ENCODE results near the gene DAND5.

DAND5 gene

DNA sequence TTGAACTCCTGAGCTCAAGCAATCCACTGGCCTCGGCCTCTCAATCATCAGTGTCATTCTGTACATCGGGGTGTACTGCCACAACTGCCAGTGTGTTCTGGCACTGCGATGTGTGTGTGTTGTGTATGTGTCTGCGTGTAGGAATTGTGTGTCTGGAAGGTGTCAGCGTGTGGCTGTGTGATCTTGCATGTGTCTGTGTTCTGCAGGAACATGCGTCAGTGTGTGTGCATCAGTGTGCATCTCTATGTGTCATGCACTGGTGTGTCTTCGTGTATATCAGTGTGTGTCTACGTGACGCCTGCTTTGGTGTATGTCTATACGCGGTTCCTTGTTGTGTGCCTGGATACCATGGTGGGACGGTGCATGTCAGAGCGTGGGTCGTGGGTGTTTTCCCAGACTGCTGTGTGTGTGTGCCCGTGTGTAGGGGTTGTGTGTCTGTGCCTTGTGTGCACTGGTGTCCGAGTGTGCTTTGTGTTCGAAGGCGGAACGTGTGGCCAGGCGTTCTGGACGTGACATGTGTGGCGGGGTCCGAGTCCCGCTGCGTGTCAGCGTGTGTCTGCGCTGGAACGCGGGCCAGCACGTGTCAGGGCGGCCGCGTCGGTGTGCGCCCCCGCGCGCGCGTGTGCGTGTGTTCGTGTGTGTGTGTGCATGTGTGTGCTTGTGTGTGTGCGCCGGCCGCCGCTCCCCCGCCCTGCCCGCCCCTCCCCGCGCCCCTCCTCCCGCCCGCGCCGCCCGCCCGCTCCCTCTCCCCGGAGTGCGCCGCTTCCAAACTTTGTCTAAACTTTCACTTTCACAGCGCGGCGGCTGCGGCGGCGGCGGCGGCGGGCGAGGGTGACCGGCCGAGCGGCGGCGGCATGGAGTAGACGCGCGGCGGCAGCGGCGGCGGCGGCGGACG, 25.6 kb downstream of the DAND5 start, which contains the start of gene NFIX:
TSS of gene NFIX (plus strand) at position 775 of the 895 bp plus-strand sequence. CDS start 363 bp downstream, outside the sequence.
- peak; percentile 52 for DNase-seq (ENCODE audit: low spot score)

GRCh38 chr19:12995596-12996405, 26.4 kb downstream of the DAND5 start:
- no peak for DNase-seq (ENCODE audit: low spot score)

GRCh38 chr19:12996406-12997094, 27.2 kb downstream of the DAND5 start:
- DNase-seq (ENCODE audit: low spot score): no peak

GRCh38 chr19:12997179-12997966, 28.0 kb downstream of the DAND5 start:
- no peak for DNase-seq (ENCODE audit: low spot score)

DNA sequence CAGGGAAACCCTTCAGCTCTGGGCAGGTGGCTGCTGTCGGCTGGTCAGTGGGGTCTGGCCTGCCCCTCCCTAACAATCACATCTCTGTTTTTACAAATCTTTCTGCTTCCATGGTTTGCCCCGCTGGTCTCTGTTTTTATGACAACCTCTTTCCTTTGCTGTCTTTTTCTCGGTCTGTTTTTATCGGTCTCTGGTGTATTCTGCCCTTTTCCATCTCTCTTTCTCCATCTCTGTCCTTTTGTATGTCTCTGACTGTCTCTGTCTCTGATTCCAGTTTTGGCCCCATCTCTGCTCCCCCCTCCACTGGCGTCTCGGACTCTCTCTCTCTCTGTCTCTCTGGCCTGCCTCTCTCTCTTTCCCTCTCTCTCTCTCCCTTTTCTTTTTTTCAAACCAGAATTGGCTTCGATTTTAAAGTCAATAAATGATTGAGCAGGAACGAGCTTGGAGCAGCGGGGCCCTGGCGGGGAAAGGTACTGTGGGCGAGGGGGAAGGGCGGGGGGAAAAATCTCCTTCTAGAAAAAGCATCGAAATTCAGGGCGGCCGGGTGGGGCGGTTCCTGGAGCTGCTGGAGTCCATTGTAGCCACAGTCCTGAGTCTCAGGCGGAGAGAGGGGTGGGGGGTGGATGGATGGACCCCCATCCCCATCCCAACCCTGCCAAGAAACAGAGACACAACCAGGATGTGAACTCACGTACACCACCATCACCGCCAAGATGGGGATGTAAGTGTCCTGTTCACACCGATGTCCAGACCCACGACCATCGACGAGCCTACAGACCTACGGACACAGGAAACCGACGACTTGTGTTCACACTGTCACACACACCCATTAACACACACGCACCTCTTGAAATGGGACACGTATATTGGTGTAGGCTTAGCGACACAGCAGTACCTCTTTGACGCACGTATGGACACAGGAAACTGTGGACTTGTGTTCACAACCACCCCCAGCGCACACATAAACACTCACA, 28.9 kb downstream of the DAND5 start:
- DNase-seq (ENCODE audit: low spot score): no peak

GRCh38 chr19:13001166-13001501, 31.8 kb downstream of the DAND5 start:
- DNase-seq (ENCODE audit: low spot score): no peak

DNA sequence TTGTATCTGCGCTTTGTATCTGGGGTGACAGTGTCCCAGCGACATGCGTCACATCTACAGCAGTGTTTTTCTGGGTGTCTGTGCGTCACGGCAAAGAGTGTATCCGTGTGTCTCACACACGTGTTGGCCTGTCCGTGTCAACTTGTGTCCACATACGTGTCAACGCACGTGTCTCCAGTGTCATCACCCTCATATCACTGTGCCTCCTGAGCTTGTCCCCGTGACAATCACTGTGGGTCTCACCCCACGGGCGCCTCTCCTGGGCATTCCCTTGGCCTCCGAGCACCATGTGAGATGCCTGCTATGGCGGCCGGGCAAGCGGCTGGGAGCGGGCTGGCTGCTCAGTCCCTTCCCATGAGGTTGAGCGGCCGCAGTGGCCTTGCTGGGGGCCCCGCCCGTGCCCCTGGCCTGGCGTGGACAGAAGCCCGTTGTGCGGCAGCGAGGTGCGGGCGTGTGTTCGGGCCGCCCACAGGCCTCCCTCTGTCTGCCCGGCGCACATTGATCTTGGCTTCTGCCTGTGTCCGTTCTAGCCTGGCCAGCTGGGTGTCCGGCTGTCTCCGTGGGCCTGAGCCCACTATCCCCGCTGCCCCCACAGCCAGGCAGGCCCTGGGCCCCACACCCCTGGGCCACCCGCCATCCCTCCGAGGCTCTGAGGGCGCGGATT, 32.3 kb downstream of the DAND5 start:
- DNase-seq (ENCODE audit: low spot score): no peak

DNA sequence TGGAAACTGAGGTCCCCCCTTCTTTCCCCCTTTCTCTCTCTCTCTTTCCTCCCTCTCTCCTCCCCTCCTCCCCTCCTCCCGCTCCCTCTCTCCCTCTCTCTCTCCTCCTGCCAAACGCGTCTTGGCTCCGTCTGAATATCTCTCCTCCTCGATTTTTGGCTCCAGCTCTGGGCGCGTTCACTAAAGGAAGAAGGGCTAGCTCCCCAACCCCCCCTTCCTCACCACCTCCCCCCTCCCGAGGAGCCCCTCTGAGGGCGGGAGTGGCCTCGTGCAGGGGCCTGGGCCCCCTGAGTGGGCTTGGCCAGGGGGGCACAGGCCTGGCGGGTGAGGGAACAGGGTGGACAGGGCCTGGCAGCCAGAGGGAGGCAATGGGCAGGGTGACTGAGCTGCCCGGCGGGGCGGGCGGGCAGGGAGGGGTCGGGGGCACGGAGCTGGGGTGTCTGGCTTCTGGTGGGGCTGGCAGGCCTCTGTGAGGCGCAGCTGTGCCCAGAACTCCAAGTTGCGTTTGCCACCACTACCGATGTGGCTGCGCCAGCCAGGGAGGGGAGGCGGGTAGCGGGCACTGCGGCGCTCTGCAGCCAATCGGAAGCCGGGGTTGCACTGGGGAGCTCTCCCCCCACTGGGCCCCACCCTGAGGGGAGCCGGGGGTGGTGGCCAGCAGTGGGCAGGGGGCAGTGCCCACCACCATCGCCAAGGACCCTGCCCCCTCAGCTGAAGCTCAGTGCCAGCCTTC, 33.0 kb downstream of the DAND5 start:
- DNase-seq (ENCODE audit: low spot score): no peak

DNA sequence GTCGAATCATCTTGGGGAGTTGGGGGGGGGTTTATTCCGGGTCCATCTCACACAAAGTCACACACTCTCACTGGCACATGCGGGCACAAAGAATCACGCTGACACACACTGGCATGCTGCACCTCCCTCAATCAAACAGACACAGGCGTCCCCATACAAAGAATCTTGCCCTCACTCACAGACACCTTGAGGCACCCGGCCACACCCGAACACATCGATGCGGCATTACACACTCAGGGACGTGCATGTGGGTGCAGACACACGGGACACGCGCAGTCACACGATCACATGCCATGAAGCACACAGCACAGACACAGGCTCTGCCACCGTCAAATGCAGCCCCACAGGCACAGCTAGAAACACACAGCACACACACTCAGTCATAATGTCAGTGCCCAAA, 33.7 kb downstream of the DAND5 start:
- DNase-seq (ENCODE audit: low spot score): no peak

DNA sequence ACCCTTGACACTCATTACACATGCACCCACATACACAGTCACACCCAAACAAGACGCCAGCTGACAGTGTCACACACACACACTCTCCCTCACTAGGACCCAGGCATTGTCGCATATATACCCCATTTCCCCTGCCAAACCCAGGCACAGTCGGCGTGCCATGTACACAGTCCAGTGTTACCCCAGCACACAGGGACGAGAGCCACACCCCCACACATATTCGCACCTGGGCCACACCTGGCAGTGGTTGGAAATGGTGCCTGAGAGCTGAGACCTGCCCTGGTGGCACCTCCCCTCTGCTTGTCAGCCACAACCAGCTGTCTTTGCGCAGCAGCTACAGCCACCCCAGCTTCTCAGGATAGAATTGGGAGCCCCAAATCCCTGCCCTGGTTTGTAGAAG, 34.9 kb downstream of the DAND5 start:
- no peak for DNase-seq (ENCODE audit: low spot score)

DNA sequence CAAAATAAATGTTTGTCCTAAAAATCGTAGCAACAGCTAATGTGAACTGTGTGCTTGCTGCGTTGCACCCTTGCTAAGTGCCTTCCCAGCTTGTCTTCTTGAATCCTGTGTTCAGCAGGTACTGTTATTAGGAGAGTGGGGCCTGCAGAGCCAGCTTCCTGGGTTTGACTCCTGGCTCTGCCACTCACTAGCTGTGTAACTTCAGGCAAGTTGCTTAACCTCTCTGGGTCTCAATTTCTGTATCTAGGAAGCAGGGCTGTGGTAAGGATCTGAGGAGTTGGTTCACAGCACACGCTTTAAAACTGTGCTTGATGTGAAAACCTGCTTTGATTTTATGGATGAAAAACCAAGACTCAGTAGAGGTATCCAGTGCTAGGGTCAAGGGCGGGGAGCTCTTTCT, 35.9 kb downstream of the DAND5 start:
- DNase-seq (ENCODE audit: low spot score): no peak

- no peak for DNase-seq (ENCODE audit: low spot score)
These were observed 36.5 kb downstream of the DAND5 start for GRCh38 chr19:13005861-13006370.

DNA sequence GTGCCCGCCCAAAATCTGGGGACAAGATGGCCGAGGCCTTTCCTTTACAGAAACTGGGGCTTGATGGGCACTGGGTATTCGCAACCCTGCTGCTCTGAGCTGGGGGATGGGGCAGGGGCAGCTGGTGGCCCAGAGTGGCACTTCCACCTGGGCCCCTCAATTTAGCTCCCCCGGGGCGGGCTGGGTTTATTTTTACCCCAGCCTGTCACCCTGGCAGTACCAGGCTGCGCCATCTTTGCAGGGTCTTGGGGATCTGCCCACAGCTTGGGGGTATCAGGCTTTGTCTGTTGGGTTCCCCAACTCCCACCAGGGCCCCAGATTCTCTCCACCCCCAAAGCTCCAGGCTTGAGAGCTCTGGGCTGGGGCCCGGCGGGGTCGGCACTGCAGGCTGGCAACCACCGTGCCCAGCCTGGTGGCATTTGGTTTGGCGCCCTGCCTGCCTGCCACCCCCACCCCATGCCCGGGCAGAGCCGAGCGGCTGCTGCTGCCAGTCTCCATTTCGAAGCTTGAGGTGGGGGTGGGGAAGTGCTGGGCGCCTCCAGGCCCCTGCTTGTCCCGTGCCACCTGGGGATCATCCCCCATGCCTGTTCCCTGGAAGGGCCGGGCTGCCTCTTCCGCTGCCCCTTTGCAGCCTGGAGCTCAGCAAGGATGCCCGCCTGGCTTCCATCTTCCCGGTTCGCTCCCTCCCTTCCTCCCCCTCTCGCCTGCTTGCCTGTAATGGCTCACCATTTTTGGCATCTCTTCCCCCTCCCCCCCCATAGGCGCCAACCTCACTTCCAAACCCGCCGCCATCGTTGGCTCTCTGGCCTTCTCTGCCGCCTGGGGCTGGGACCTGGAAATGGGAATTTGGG, 37.3 kb downstream of the DAND5 start:
- DNase-seq (ENCODE audit: low spot score): no peak

DNA sequence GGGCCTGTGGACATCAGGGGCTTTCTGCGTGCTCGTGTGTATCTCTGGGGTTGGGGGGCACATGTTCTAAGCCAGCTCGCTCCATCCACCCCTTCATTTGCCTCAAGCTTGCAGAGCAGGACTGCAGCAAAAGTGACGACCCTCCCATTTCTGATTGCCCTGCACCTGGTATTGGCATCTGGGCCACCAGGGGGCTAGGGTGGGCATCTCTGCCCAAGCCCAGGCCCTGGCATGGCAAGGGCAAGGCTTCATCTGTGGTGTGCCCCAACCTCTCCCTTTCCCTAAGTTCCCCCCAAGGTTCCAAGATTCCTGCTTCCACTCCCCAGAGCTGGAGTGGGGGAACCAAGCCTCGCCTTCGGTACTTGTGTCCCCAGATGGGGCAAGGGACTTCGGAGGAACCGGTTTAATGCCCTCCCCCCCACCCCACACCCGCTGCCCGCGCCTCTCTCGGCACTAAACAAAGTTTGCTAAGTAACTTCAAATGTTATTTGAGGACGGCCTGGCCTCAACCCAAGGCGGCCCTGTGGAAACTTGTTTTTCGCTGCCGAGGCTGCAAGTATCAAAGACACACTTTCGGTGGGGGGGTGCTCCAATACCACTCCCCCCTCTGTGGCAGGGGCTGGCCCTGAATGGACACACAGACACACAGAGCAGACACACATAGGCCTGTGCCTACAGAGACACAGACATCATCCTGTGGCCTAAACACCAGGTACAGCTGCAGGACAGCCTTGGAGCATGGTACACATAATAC, 38.1 kb downstream of the DAND5 start:
- DNase-seq (ENCODE audit: low spot score): no peak

- no peak for DNase-seq (ENCODE audit: low spot score)
These were observed 39.8 kb downstream of the DAND5 start for GRCh38 chr19:13008926-13009787.

Data from hematopoietic multipotent progenitor cell treated with erythropoietin and hydrocortisone succinate and interleukin-3 and kit ligand, for 17 days (in vitro differentiated cells).